H9 (cell line): Measurements from ENCODE around the gene EPN1. TPM values are rescaled to one million over a fixed set of nuclear protein-coding genes. Genes with fewer than 3 reads are reported as not detected.
A peak's percentile ranks its signal among the peaks of the same experiment; 100 is the strongest.

Experiments used
- DNase-seq: peaks from one replicate; pipeline ENCODE4 v3.0.0-alpha.2; 2017
- H2AFZ ChIP-seq: one replicate; pipeline ENCODE4 v1.6.1; 2013; ENCODE audit warnings: mild to moderate bottlenecking, low read length, control low read depth, moderate library complexity
- H2AK5ac ChIP-seq: 2 replicates; pipeline ENCODE4 v1.6.1; 2013; ENCODE audit warnings: low read length, control low read depth, mixed read lengths; ENCODE audit not compliant: insufficient read length
- H2BK120ac ChIP-seq: one replicate; pipeline ENCODE4 v1.6.1; 2013; ENCODE audit warnings: low read depth, mild to moderate bottlenecking, low read length, control low read depth, inconsistent platforms; ENCODE audit not compliant: poor library complexity, severe bottlenecking
- H2BK12ac ChIP-seq: 2 replicates; pipeline ENCODE4 v1.6.1; 2013; ENCODE audit warnings: low read length, control low read depth, mixed read lengths, low read depth; ENCODE audit not compliant: insufficient read length
- H2BK15ac ChIP-seq: 2 replicates; pipeline ENCODE4 v1.6.1; 2013; ENCODE audit warnings: low read depth, low read length, control low read depth
- H2BK20ac ChIP-seq: one replicate; pipeline ENCODE4 v1.6.1; 2013; ENCODE audit warnings: low read depth, mild to moderate bottlenecking, low read length, control low read depth, inconsistent platforms; ENCODE audit not compliant: poor library complexity, severe bottlenecking
- H2BK5ac ChIP-seq: 2 replicates; pipeline ENCODE4 v1.6.1; 2013; ENCODE audit warnings: low read length, control low read depth, mixed read lengths; ENCODE audit not compliant: insufficient read length
- H3K14ac ChIP-seq: 2 replicates; pipeline ENCODE4 v1.6.1; 2013; ENCODE audit warnings: low read length, control low read depth; ENCODE audit not compliant: insufficient read depth
- H3K18ac ChIP-seq: 2 replicates; pipeline ENCODE4 v1.6.1; 2013; ENCODE audit warnings: low read depth, mild to moderate bottlenecking, mixed read lengths, low read length, control low read depth; ENCODE audit not compliant: insufficient read length
- H3K23ac ChIP-seq: 2 replicates; pipeline ENCODE4 v1.6.1; 2013; ENCODE audit warnings: low read length, control low read depth, mixed read lengths, low read depth; ENCODE audit not compliant: insufficient read length
- H3K23me2 ChIP-seq: 2 replicates; pipeline ENCODE4 v1.6.1; 2013; ENCODE audit warnings: low read depth, mild to moderate bottlenecking, mixed read lengths, low read length, control low read depth; ENCODE audit not compliant: insufficient read length, poor library complexity, severe bottlenecking
- H3K27ac ChIP-seq: 2 replicates; pipeline ENCODE4 v1.5.1; 2013; ENCODE audit warnings: low read length, control low read depth, mixed read lengths, low read depth; ENCODE audit not compliant: insufficient read length
- H3K27me3 ChIP-seq: 2 replicates; pipeline ENCODE4 v1.6.1; 2013; ENCODE audit warnings: low read length, control low read depth, inconsistent platforms; ENCODE audit not compliant: insufficient read depth
- H3K4ac ChIP-seq: 2 replicates; pipeline ENCODE4 v1.6.1; 2013; ENCODE audit warnings: low read depth, mild to moderate bottlenecking, control low read depth, inconsistent platforms, low read length, moderate library complexity
- H3K4me1 ChIP-seq: 2 replicates; pipeline ENCODE4 v1.6.1; 2013; ENCODE audit warnings: low read length, control low read depth, inconsistent platforms; ENCODE audit not compliant: insufficient read depth
- H3K4me2 ChIP-seq: 2 replicates; pipeline ENCODE4 v1.6.1; 2013; ENCODE audit warnings: low read length, control low read depth, mixed read lengths; ENCODE audit not compliant: insufficient read length, insufficient read depth
- H3K56ac ChIP-seq: 2 replicates; pipeline ENCODE4 v1.6.1; 2013; ENCODE audit warnings: low read depth, mild to moderate bottlenecking, mixed read lengths, low read length, control low read depth; ENCODE audit not compliant: insufficient read length
- H3K79me1 ChIP-seq: 2 replicates; pipeline ENCODE4 v1.6.1; 2013; ENCODE audit warnings: low read depth, mild to moderate bottlenecking, moderate library complexity, low read length, control low read depth, inconsistent platforms; ENCODE audit not compliant: insufficient read depth, poor library complexity, severe bottlenecking
- H3K79me2 ChIP-seq: 2 replicates; pipeline ENCODE4 v1.6.1; 2013; ENCODE audit warnings: low read length, control low read depth, inconsistent platforms; ENCODE audit not compliant: insufficient read depth
- H3K9ac ChIP-seq: 2 replicates; pipeline ENCODE4 v1.6.1; 2013; ENCODE audit warnings: low read length, control low read depth, mixed read lengths; ENCODE audit not compliant: insufficient read length; ENCODE audit errors: extremely low read depth
- H3K9me3 ChIP-seq: one replicate; pipeline ENCODE4 v1.6.1; 2013; ENCODE audit warnings: low read depth, low read length, inconsistent platforms; ENCODE audit not compliant: control insufficient read depth
- H3T11ph ChIP-seq: one replicate; pipeline ENCODE4 v1.6.1; 2013; ENCODE audit warnings: mild to moderate bottlenecking, low read length, control low read depth, inconsistent platforms
- H4K20me1 ChIP-seq: one replicate; pipeline ENCODE4 v1.6.1; 2013; ENCODE audit not compliant: control insufficient read depth, insufficient read length, insufficient read depth
- H4K5ac ChIP-seq: 2 replicates; pipeline ENCODE4 v1.6.1; 2013; ENCODE audit warnings: low read depth, mild to moderate bottlenecking, mixed read lengths, low read length, control low read depth; ENCODE audit not compliant: insufficient read length
- H4K8ac ChIP-seq: replicated peaks from 2 replicates; pipeline ENCODE4 v1.6.1; 2013; ENCODE audit warnings: low read length, control low read depth, mixed read lengths, low read depth; ENCODE audit not compliant: insufficient read length
- H4K91ac ChIP-seq: 2 replicates; pipeline ENCODE4 v1.6.1; 2013; ENCODE audit warnings: low read depth, mild to moderate bottlenecking, moderate library complexity, mixed read lengths, low read length, control low read depth; ENCODE audit not compliant: insufficient read length
- H3K27ac Mint-ChIP-seq, 3 experiments: 2 replicates in 2 of 3; 3 replicates in 1 of 3; pipeline ENCODE4 v1.8.0; 2020 to 2021; ENCODE audit warnings: mixed read lengths in 3 of 3, mild to moderate bottlenecking in 1 of 3, moderate library complexity in 1 of 3
- H3K27me3 Mint-ChIP-seq: 2 replicates; pipeline ENCODE4 v1.8.0; 2021; ENCODE audit warnings: low read depth, mild to moderate bottlenecking, moderate library complexity, mixed read lengths
- H3K36me3 Mint-ChIP-seq, 3 experiments: 2 replicates in 2 of 3; 3 replicates in 1 of 3; pipeline ENCODE4 v1.8.0; 2020 to 2021; ENCODE audit warnings: low read depth in 3 of 3, mixed read lengths in 3 of 3; ENCODE audit not compliant: insufficient read depth in 1 of 3
- H3K4me1 Mint-ChIP-seq, 2 experiments: 2 replicates each; pipeline ENCODE4 v1.8.0; 2020; ENCODE audit warnings: mixed read lengths in 2 of 2
- H3K4me3 Mint-ChIP-seq, 2 experiments: 2 replicates in 1 of 2; 3 replicates in 1 of 2; pipeline ENCODE4 v1.8.0; 2020 to 2021; ENCODE audit warnings: mild to moderate bottlenecking in 2 of 2, mixed read lengths in 2 of 2, moderate library complexity in 1 of 2
- H3K9me3 Mint-ChIP-seq, 2 experiments: 2 replicates in 1 of 2; 3 replicates in 1 of 2; pipeline ENCODE4 v1.8.0; 2020; ENCODE audit warnings: mild to moderate bottlenecking in 2 of 2, mixed read lengths in 2 of 2, moderate library complexity in 1 of 2
- CTCF ChIP-seq: fragments of 200-600 bp; sonication (generic); conservative IDR thresholded peaks from 3 replicates; pipeline ENCODE4 v1.8.0; 2021; ENCODE audit warnings: antibody characterized with exemption, mild to moderate bottlenecking
- WGBS: extraction: QIAGEN DNeasy Blood & Tissue Kit; methylation state at CpG from one replicate; pipeline ENCODE4 v1.1.7; 2013; ENCODE audit warnings: missing lambda C conversion rate, low lambda C conversion rate, mixed read lengths; ENCODE audit not compliant: insufficient read length; ENCODE audit errors: extremely low coverage; 5-methylcytosine and 5-hydroxymethylcytosine counted together
- total RNA-seq: library from RNA; stranded (reverse); gene quantifications from 2 replicates; pipeline ENCODE4 v1.2.1, GENCODE V29; 2021

EPN1 gene
- total RNA-seq, 1 experiment from 2014 or later: 159 TPM

- Mint-ChIP-seq H3K27ac (peak overlapping the region in 1 of 3 experiments; percentile 59; a peak in 1 of 7 replicates), H3K4me1 (peaks cover 23 to 24% of the 10 kb centered on the region in 2 experiments), H3K4me3 (no peak overlapping the region), H3K9me3 (no peaks in the 10 kb centered on the region; a peak in 1 of 5 replicates), H3K27me3 (no peaks in the 10 kb centered on the region), H3K36me3 (peaks cover 15 to 51% (median 45%) of the 10 kb centered on the region in 3 experiments; a peak in 6 of 7 replicates)
- Histone ChIP-seq H3T11ph (no peak overlapping the region), H4K5ac (no peak overlapping the region), H2BK5ac (no peak overlapping the region), H4K8ac (no peak overlapping the region), H3K27ac (no peak overlapping the region), H4K20me1 (no peaks in the 10 kb centered on the region), H3K23ac (no peak overlapping the region), H3K4ac (no peak overlapping the region), H3K56ac (no peak overlapping the region), H3K4me1 (no peaks in the 10 kb centered on the region), H3K4me2 (no peak overlapping the region), H2BK15ac (no peak overlapping the region), H2AFZ (no peak overlapping the region), H2BK12ac (no peak overlapping the region), H2BK120ac (no peak overlapping the region), H3K23me2 (peaks cover 6% of the 10 kb centered on the region), H3K9ac (no peak overlapping the region), H3K79me2 (peaks cover 18% of the 10 kb centered on the region; the same call in 1 of the 2 replicates), H3K27me3 (no peaks in the 10 kb centered on the region), H3K18ac (no peak overlapping the region), H3K14ac (no peak overlapping the region; the same call in 1 of the 2 replicates), H4K91ac (no peak overlapping the region), H2BK20ac (no peak overlapping the region), H3K9me3 (no peaks in the 10 kb centered on the region), H2AK5ac (no peak overlapping the region), H3K79me1 (peaks cover 18% of the 10 kb centered on the region)
- no peak for TF ChIP-seq CTCF
- no peak for DNase-seq
- WGBS: no CpG with 5 or more reads among the region's 21 CpGs
Observed at GRCh38 chr19:55678121-55678671, 3.2 kb downstream of the EPN1 start.
